GM12878 (cell line): ENCODE data around the gene HMCN2. TPM values are rescaled to one million over a fixed set of nuclear protein-coding genes. Genes with fewer than 3 reads are reported as not detected.

Source experiments
- ATAC-seq: fragments of 200-7000 bp; cut with Tn5 transposase; 3 replicates; pipeline ENCODE4 v1.9.1; 2020; ENCODE audit warnings: mild to moderate bottlenecking, moderate library complexity
- BruUV-seq: library from RNA; stranded (reverse); fragments of 400-500 nt; replicated peaks from 2 replicates; lab custom pipeline; 2021; lab: Mats Ljungman, UMichigan
- CTCF ChIA-PET: fragments of 300-600 bp; sonication (Branson Sonifier 250); formaldehyde crosslinking; extraction: SDS; loops from one replicate; lab custom pipeline; 2021; ENCODE audit warnings: inconsistent platforms; lab: Yijun Ruan, JAX
- POLR2A ChIA-PET: fragments of 350-600 bp; formaldehyde crosslinking; extraction: SDS; loops from one replicate; lab custom pipeline; 2021; ENCODE audit warnings: inconsistent platforms; lab: Charles Lee
- RAD21 ChIA-PET: fragments of 300-600 bp; sonication (Branson Sonifier 250); formaldehyde crosslinking; loops from one replicate; lab custom pipeline; 2023; ENCODE audit warnings: antibody characterized with exemption; ENCODE audit not compliant: unreplicated experiment; lab: Charles Lee
- SMC1A ChIA-PET: fragments of 300-600 bp; sonication (Branson Sonifier 250); formaldehyde crosslinking; loops from one replicate; lab custom pipeline; 2023; ENCODE audit not compliant: unreplicated experiment, uncharacterized antibody; lab: Charles Lee
- DNase-seq: peaks from one replicate; pipeline ENCODE4 v3.0.0-alpha.2; 2011; ENCODE audit warnings: low read depth, low spot score
- FAIRE-seq: peaks from 3 replicates; lab custom pipeline; 2011; peaks lifted over from hg19 to GRCh38; lab: Jason Lieb, UNC
- H2AFZ ChIP-seq: 2 replicates; pipeline ENCODE4 v1.6.0; 2011; ENCODE audit warnings: low read depth, low read length, control low read depth; ENCODE audit not compliant: control insufficient read depth
- H3K27ac ChIP-seq: 2 replicates; pipeline ENCODE4 v1.5.1; 2011; ENCODE audit warnings: control low read depth; ENCODE audit not compliant: control insufficient read depth, insufficient read depth
- H3K27me3 ChIP-seq, 2 experiments: replicated peaks in 1 of 2; 2 replicates each; pipeline versions ENCODE4 v1.6.0 to v1.6.1; 2011; ENCODE audit warnings: low read length in 1 of 2; ENCODE audit not compliant: control insufficient read depth in 2 of 2, insufficient read depth in 2 of 2
- H3K36me3 ChIP-seq, 2 experiments: 2 replicates each; pipeline ENCODE4 v1.5.1; 2011; ENCODE audit warnings: low read length in 1 of 2; ENCODE audit not compliant: control insufficient read depth in 2 of 2, insufficient read depth in 2 of 2
- H3K4me1 ChIP-seq: 2 replicates; pipeline ENCODE4 v1.6.1; 2011; ENCODE audit warnings: mild to moderate bottlenecking, low read length, moderate library complexity, mixed read lengths; ENCODE audit not compliant: control insufficient read depth, insufficient read depth
- H3K4me2 ChIP-seq: 2 replicates; pipeline ENCODE4 v1.6.0; 2011; ENCODE audit warnings: control low read depth; ENCODE audit not compliant: control insufficient read depth, insufficient read depth
- H3K4me3 ChIP-seq: fragments of 200-600 bp; sonication (generic); 2 replicates; pipeline ENCODE4 v1.5.1; 2016
- H3K79me2 ChIP-seq: 2 replicates; pipeline ENCODE4 v1.6.0; 2011; ENCODE audit warnings: low read length; ENCODE audit not compliant: control insufficient read depth, insufficient read depth
- H3K9ac ChIP-seq: 2 replicates; pipeline ENCODE4 v1.8.0; 2011; ENCODE audit warnings: low read length, control low read depth, mixed read lengths; ENCODE audit not compliant: control insufficient read depth, insufficient read depth
- H3K9me3 ChIP-seq: replicated peaks from 3 replicates; pipeline ENCODE4 v1.5.1; 2011; ENCODE audit warnings: mild to moderate bottlenecking, low read length; ENCODE audit not compliant: control insufficient read depth, insufficient read depth
- H4K20me1 ChIP-seq: 2 replicates; pipeline ENCODE4 v1.6.0; 2011; ENCODE audit not compliant: control insufficient read depth, insufficient read depth
- BHLHE40 ChIP-seq, 2 experiments: fragments of 450-650 bp in 1 of 2; IDR thresholded peaks; 2 replicates each; pipeline ENCODE4 v1.6.1; 2011 to 2017; ENCODE audit warnings: low read depth in 2 of 2, borderline replicate concordance in 1 of 2, improper control_type of control experiment in 1 of 2, low read length in 1 of 2, mild to moderate bottlenecking in 1 of 2
- CHD4 ChIP-seq: fragments of 200-600 bp; sonication (generic); IDR thresholded peaks from 2 replicates; pipeline ENCODE4 v1.6.1; 2016; ENCODE audit warnings: mild to moderate bottlenecking
- ETV6 ChIP-seq, 2 experiments: fragments of 450-650 bp in 1 of 2; IDR thresholded peaks in 1 of 2; conservative IDR thresholded peaks in 1 of 2; 2 replicates each; pipeline ENCODE4 v1.6.1; 2014; ENCODE audit warnings: antibody characterized with exemption in 1 of 2, borderline replicate concordance in 1 of 2, low read depth in 1 of 2, mild to moderate bottlenecking in 1 of 2, moderate library complexity in 1 of 2
- MLLT1 ChIP-seq: fragments of 450-650 bp; IDR thresholded peaks from 2 replicates; pipeline ENCODE4 v1.6.1; 2016; ENCODE audit warnings: mild to moderate bottlenecking
- NFIC ChIP-seq: IDR thresholded peaks from 2 replicates; pipeline ENCODE4 v1.6.1; 2012; ENCODE audit warnings: low read depth, mild to moderate bottlenecking, inconsistent platforms, low read length, moderate library complexity
- POLR2AphosphoS5 ChIP-seq: IDR thresholded peaks from 2 replicates; pipeline ENCODE4 v1.6.1; 2011; ENCODE audit warnings: mild to moderate bottlenecking, low read length, inconsistent platforms
- PRDM15 ChIP-seq: fragments of 450-650 bp; formaldehyde crosslinking; IDR thresholded peaks from 2 replicates; pipeline ENCODE4 v1.4.0; 2020; ENCODE audit warnings: mild to moderate bottlenecking, moderate library complexity
- RELA ChIP-seq: fragments of 450-650 bp; IDR thresholded peaks from 2 replicates; pipeline ENCODE4 v1.8.0; 2014; ENCODE audit warnings: borderline replicate concordance; ENCODE audit not compliant: partially characterized antibody
- SIX5 ChIP-seq: IDR thresholded peaks from 2 replicates; pipeline ENCODE4 v1.6.1; 2011; ENCODE audit warnings: mild to moderate bottlenecking, low read depth, low read length, moderate library complexity; ENCODE audit not compliant: severe bottlenecking
- ZBED1 ChIP-seq: IDR thresholded peaks from 2 replicates; pipeline ENCODE4 v1.6.1; 2016; ENCODE audit warnings: borderline replicate concordance
- ZNF592 ChIP-seq: fragments of 450-650 bp; IDR thresholded peaks from 2 replicates; pipeline ENCODE4 v1.6.1; 2017; ENCODE audit warnings: mild to moderate bottlenecking, moderate library complexity
- ZSCAN29 ChIP-seq: fragments of 450-650 bp; IDR thresholded peaks from 2 replicates; pipeline ENCODE4 v1.6.1; 2017; ENCODE audit warnings: mild to moderate bottlenecking, moderate library complexity
- WGBS: methylation state at CpG from one replicate; pipeline ENCODE4 v1.1.6; 2016; ENCODE audit warnings: low lambda C conversion rate; ENCODE audit not compliant: insufficient replicate concordance, insufficient coverage; ENCODE audit errors: missing lambda C conversion rate; 5-methylcytosine and 5-hydroxymethylcytosine counted together
- in situ Hi-C: fragments of 300-500 bp; cut with MboI; formaldehyde crosslinking; loops from 9 replicates; pipeline ENCODE4 v1.14.3; 2018; ENCODE audit warnings: mixed read lengths
- intact Hi-C: fragments of 100-400 bp; cut with micrococcal nuclease; formaldehyde crosslinking; loops from one replicate; pipeline ENCODE4 v1.14.2; 2022; ENCODE audit not compliant: unreplicated experiment
- polyA plus RNA-seq, 11 experiments: library from polyadenylated mRNA; depleted of rRNA in 4 of 11; unstranded in 6 of 11; stranded (reverse) in 5 of 11; fragments of >200 nt; fragmentation: Nextera tagmentation in 4 of 11; fragmentation: Illumina TruSeq in 1 of 11; extraction: Ambion mirVana in 4 of 11; extraction: Trizol in 1 of 11; gene quantifications; 1 replicate in 1 of 11; 2 replicates in 10 of 11; pipeline versions ENCODE4 v1.2.1 to v1.2.3, GENCODE V29; 2011 to 2016; ENCODE audit warnings: inconsistent platforms in 2 of 11, missing spikeins in 2 of 11, low read depth in 1 of 11
- total RNA-seq, 4 experiments: library from RNA; depleted of rRNA in 3 of 4; stranded (reverse); fragments of >200 nt in 3 of 4; fragmentation: Illumina TruSeq in 1 of 4; extraction: Trizol in 1 of 4; gene quantifications; 2 replicates each; pipeline versions ENCODE4 v1.2.1 to v1.2.3, GENCODE V29; 2013 to 2021
- TF ChIP-seq, protein P1 (sequence below): fragments of 450-650 bp; IDR thresholded peaks from 2 replicates; pipeline ENCODE4 v1.6.1; 2017; ENCODE audit warnings: borderline replicate concordance

HMCN2 gene
- total and polyA plus RNA-seq, 10 of the 15 experiments (the other 5 are each of a cell fraction or from before 2014, with no cell fraction given) = 0.04 TPM; not detected in 9

- Histone ChIP-seq H3K27ac (no peak overlapping the region), H3K27me3 (no peaks in the 10 kb centered on the region), H3K4me3 (no peak overlapping the region), H3K36me3 (no peaks in the 10 kb centered on the region), H3K4me2 (no peak overlapping the region), H3K79me2 (no peaks in the 10 kb centered on the region), H3K9me3 (no peaks in the 10 kb centered on the region), H3K4me1 (no peaks in the 10 kb centered on the region), H4K20me1 (no peaks in the 10 kb centered on the region), H3K9ac (no peak overlapping the region), H2AFZ (no peak overlapping the region)
- ATAC-seq = no peak
- intact Hi-C loops (no loop called here), in situ Hi-C loops (no loop called here)
- 44% methylated on average over 8 of the region's 8 CpGs for WGBS
- BruUV-seq = no TSS peak
- ChIA-PET SMC1A (interaction anchor here (0.8 kb wide), 1 partner anchor 9 kb away, joined by 4 read pairs; no protein-coding TSS in a partner anchor), POLR2A (no interaction called here), CTCF (no interaction called here), RAD21 (no interaction called here)
- FAIRE-seq = no peak
- DNase-seq = no peak
- no peak for TF ChIP-seq ZBED1
- TF ChIP-seq MLLT1 = no peak
- no peak for TF ChIP-seq PRDM15 (CRISPR knock-in tag)
- no peak for TF ChIP-seq POLR2AphosphoS5
- no peak for TF ChIP-seq CHD4
- TF ChIP-seq ZSCAN29 = no peak
- no peak for TF ChIP-seq ZNF592
- TF ChIP-seq SIX5 = no peak
- TF ChIP-seq, protein P1, sequence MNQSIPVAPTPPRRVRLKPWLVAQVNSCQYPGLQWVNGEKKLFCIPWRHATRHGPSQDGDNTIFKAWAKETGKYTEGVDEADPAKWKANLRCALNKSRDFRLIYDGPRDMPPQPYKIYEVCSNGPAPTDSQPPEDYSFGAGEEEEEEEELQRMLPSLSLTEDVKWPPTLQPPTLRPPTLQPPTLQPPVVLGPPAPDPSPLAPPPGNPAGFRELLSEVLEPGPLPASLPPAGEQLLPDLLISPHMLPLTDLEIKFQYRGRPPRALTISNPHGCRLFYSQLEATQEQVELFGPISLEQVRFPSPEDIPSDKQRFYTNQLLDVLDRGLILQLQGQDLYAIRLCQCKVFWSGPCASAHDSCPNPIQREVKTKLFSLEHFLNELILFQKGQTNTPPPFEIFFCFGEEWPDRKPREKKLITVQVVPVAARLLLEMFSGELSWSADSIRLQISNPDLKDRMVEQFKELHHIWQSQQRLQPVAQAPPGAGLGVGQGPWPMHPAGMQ = no peak
- TF ChIP-seq NFIC = no peak
- no peak for TF ChIP-seq ETV6 (conservative IDR thresholded peaks at IDR 0.05 in 1 of 2, IDR thresholded peaks at IDR 0.05 in 1 of 2; ENCODE audit: borderline replicate concordance in 1 of 2, low read depth in 1 of 2)
- no peak for TF ChIP-seq RELA
- no peak for TF ChIP-seq BHLHE40 (IDR thresholded peaks at IDR 0.05; ENCODE audit: borderline replicate concordance in 1 of 2, low read depth in 2 of 2, low read length in 1 of 2)
Observed at GRCh38 chr9:130387398-130387797, 121.8 kb downstream of the HMCN2 start.
